D721Med (cell line): ENCODE data around the gene TGM6.

ENCODE experiments used
- DNase-seq: peaks from one replicate; pipeline ENCODE4 v3.0.0; 2011; ENCODE audit warnings: low spot score; ENCODE audit not compliant: insufficient read length
- FAIRE-seq: peaks from 2 replicates; lab custom pipeline; 2011; peaks lifted over from hg19 to GRCh38; lab: Jason Lieb, UNC
- TF ChIP-seq, protein P1 (sequence below): IDR thresholded peaks from 2 replicates; pipeline ENCODE4 v1.5.1; 2012; ENCODE audit warnings: mild to moderate bottlenecking, control low read depth; ENCODE audit not compliant: insufficient read depth; ENCODE audit errors: missing control alignments

The TGM6 gene

DNA sequence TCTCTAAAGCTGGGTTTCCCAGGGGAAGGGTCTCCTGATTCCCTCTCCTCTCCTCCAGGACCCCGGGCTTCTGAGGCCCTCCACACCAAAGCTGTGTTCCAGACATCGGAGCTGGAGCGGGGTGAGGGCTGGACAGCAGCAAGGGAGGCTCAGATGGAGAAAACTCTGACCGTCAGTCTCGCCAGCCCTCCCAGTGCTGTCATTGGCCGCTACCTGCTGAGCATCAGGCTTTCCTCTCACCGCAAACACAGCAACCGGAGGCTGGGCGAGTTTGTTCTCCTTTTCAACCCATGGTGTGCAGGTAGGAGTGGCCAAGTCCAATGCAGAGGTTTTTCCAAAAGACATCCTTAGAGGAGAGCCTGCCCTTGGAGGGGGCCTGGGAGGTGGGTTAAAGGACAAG is 14.4 kb downstream of the TGM6 start:
- no peak for DNase-seq
- TF ChIP-seq, protein P1, sequence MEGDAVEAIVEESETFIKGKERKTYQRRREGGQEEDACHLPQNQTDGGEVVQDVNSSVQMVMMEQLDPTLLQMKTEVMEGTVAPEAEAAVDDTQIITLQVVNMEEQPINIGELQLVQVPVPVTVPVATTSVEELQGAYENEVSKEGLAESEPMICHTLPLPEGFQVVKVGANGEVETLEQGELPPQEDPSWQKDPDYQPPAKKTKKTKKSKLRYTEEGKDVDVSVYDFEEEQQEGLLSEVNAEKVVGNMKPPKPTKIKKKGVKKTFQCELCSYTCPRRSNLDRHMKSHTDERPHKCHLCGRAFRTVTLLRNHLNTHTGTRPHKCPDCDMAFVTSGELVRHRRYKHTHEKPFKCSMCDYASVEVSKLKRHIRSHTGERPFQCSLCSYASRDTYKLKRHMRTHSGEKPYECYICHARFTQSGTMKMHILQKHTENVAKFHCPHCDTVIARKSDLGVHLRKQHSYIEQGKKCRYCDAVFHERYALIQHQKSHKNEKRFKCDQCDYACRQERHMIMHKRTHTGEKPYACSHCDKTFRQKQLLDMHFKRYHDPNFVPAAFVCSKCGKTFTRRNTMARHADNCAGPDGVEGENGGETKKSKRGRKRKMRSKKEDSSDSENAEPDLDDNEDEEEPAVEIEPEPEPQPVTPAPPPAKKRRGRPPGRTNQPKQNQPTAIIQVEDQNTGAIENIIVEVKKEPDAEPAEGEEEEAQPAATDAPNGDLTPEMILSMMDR, result no peak
- FAIRE-seq, result no peak

DNA sequence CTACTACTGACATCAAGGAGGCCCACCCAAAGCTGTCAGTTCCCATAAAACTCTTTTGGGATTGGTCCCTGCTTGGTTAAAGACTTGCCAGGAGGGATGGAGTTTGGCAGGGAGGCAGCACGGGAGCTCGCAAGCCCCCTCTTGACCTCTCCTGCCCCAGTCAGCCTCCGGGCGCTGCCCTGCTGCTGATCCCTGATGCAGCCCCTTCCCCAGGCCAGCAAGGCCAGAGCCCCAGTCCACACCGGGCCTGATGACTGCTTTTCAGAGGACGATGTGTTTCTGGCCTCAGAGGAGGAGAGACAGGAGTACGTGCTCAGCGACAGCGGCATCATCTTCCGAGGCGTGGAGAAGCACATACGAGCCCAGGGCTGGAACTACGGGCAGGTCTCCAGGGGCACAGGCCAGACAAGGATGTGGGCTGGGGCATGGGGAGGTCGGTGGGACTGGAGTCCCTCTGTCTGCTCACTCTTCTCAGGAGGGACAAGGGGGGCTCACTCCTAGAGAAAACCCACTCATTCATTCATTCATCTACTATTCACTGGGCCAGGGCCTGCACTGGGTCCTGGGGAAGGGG is 15.6 kb downstream of the TGM6 start:
- DNase-seq (no peak), FAIRE-seq (no peak)
- TF ChIP-seq, protein P1, result no peak

DNA sequence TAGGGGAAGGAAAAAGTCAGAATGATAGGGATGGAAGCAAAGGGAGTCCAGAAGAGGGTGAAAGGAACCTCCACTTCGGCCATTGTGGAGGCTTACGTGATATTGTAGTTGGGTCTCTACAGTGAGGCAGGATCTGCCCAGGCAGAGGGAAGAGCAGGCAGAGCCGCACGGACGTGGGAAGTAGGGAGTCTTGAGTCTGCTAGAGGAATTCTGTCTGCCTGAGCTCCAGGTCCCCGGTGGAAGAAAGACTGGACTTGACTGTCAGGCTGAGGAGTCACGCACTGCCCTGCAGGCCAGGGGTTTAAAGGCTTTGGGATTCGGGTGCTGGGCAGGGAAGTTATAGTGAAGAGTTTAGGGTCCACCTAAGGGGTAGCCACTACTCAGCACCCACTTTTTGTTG is 16.4 kb downstream of the TGM6 start:
- DNase-seq (no peak), FAIRE-seq (no peak)
- TF ChIP-seq, protein P1, result no peak

DNA sequence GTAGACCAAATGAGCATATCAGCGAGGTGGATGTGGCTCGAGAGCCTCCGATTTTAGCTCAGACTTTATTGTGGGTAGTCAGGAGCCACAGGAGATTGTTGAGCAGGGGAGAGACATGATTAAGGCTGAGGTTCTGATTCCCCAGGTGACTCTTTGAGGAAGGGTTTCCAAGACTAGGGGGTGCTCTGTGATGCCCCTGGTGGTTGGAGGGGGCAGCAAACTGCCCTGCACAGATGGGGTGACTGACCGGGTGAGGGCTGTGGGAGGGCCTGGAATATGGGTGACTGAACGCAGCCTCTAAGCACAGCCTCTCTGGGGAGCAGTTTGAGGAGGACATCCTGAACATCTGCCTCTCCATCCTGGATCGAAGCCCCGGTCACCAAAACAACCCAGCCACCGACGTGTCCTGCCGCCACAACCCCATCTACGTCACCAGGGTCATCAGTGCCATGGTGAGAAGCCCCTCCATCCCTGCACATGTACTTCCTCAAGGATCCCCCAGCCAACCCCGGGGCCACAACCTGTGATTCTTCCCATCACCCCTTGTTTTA is 17.0 kb downstream of the TGM6 start:
- DNase-seq (no peak), FAIRE-seq (no peak)
- TF ChIP-seq, protein P1, result no peak

DNA sequence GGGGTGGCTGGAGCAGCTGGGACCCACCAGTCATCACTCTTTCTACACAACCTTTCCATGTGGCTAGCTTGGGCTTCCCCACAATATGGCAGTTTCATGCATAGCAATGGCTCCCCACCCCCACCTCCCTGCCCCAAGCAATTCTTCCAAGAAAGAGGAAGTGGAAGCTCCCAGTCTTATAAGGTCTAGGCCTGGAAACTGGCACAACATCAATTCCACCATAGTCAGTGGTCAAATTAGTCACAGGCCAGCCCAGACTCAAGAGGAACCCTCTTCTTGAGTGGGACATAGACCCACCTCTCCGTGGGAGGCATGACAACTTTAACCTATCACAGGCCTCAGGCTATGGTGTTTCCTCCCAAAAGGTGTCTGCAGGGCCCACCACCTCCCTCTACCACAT is 17.7 kb downstream of the TGM6 start:
- DNase-seq (no peak), FAIRE-seq (no peak)
- TF ChIP-seq, protein P1, result no peak

DNA sequence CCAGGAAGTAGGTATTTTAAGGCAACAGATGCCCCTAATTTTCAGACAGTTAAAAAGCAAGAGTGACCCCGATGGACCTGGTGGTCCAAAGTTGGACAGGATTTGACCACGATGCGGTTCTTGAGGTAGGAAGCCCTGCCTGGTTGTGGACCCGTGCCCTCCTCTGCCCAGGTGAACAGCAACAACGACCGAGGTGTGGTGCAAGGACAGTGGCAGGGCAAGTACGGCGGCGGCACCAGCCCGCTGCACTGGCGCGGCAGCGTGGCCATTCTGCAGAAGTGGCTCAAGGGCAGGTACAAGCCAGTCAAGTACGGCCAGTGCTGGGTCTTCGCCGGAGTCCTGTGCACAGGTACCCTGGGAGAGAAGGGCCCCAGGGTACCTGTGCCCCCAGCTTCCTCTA is 18.7 kb downstream of the TGM6 start:
- TF ChIP-seq, protein P1, result no peak
- DNase-seq (no peak), FAIRE-seq (no peak)

DNA sequence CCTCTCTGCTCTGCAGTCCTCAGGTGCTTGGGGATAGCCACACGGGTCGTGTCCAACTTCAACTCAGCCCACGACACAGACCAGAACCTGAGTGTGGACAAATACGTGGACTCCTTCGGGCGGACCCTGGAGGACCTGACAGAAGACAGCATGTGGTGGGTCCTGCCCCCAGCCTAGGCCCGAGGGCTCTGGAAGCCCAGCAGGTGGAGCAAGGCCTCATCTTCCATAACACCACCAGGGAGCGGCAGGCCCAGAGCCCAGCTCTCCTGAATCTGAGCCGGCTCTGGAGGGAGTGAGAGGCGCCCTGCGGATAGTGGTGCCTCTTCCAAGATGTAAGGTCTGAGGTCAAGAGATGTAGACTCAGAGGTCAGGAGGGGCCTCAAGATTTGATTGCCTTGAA is 19.6 kb downstream of the TGM6 start:
- DNase-seq (no peak), FAIRE-seq (no peak)
- TF ChIP-seq, protein P1, result no peak
